Measurements from ENCODE around the gene ARAP1.

Gene ARAP1

GRCh38 chr11:72779495-72780128 lies 27.4 kb upstream of the ARAP1 start:
- no peak for DNase-seq (ENCODE audit: low spot score)

GRCh38 chr11:72778535-72779494 lies 26.6 kb upstream of the ARAP1 start:
- DNase-seq (ENCODE audit: low spot score) = no peak

GRCh38 chr11:72777755-72778278 lies 25.6 kb upstream of the ARAP1 start:
- DNase-seq (ENCODE audit: low spot score) = no peak

GRCh38 chr11:72776844-72777754 lies 24.9 kb upstream of the ARAP1 start:
- DNase-seq (ENCODE audit: low spot score) = no peak

- DNase-seq (ENCODE audit: low spot score) = no peak
These were observed 24.1 kb upstream of the ARAP1 start for GRCh38 chr11:72776117-72776843.

- DNase-seq (ENCODE audit: low spot score) = no peak
These were observed 23.3 kb upstream of the ARAP1 start for GRCh38 chr11:72775288-72776110.

GRCh38 chr11:72774499-72774898 lies 22.3 kb upstream of the ARAP1 start:
- no peak for DNase-seq (ENCODE audit: low spot score)

- DNase-seq (ENCODE audit: low spot score) = no peak
These were observed 21.5 kb upstream of the ARAP1 start for GRCh38 chr11:72773696-72774095.

- no peak for DNase-seq (ENCODE audit: low spot score)
These were observed 21.1 kb upstream of the ARAP1 start for GRCh38 chr11:72773291-72773690.

GRCh38 chr11:72772059-72772458 lies 19.9 kb upstream of the ARAP1 start:
- DNase-seq (ENCODE audit: low spot score) = no peak

GRCh38 chr11:72771507-72771906 lies 19.3 kb upstream of the ARAP1 start:
- DNase-seq (ENCODE audit: low spot score) = no peak

GRCh38 chr11:72770799-72771198 lies 18.6 kb upstream of the ARAP1 start:
- DNase-seq (ENCODE audit: low spot score) = no peak

- DNase-seq (ENCODE audit: low spot score) = no peak
These were observed 17.5 kb upstream of the ARAP1 start for GRCh38 chr11:72769680-72770079.

- DNase-seq (ENCODE audit: low spot score) = no peak
These were observed 16.4 kb upstream of the ARAP1 start for GRCh38 chr11:72768581-72768980.

- no peak for DNase-seq (ENCODE audit: low spot score)
These were observed 15.2 kb upstream of the ARAP1 start for GRCh38 chr11:72767203-72768062.

- DNase-seq (ENCODE audit: low spot score) = no peak
These were observed 14.1 kb upstream of the ARAP1 start for GRCh38 chr11:72766152-72766902.

- no peak for DNase-seq (ENCODE audit: low spot score)
These were observed 12.3 kb upstream of the ARAP1 start for GRCh38 chr11:72764503-72764902.

- no peak for DNase-seq (ENCODE audit: low spot score)
These were observed 11.6 kb upstream of the ARAP1 start for GRCh38 chr11:72763823-72764222.
